GM10266 (cell line): ENCODE measurements around the gene CENPO.

ENCODE experiments used
- DNase-seq: peaks from one replicate; pipeline ENCODE4 v3.0.0; 2012; ENCODE audit errors: extremely low spot score
- CTCF ChIP-seq: IDR thresholded peaks from 2 replicates; pipeline ENCODE4 v1.5.1; 2012; ENCODE audit warnings: mild to moderate bottlenecking, low read depth; ENCODE audit not compliant: control insufficient read depth, insufficient read depth; ENCODE audit errors: missing control alignments

The CENPO gene

GRCh38 chr2:24839729-24840128, 46.5 kb downstream of the CENPO start:
- no peak for DNase-seq
- no peak for TF ChIP-seq CTCF

- no peak for DNase-seq
- TF ChIP-seq CTCF: no peak
Measured at GRCh38 chr2:24840164-24840869, 47.1 kb downstream of the CENPO start.

- no peak for TF ChIP-seq CTCF
- DNase-seq: no peak
Measured at GRCh38 chr2:24840962-24841945, 48.0 kb downstream of the CENPO start.

GRCh38 chr2:24842081-24843050, 49.1 kb downstream of the CENPO start:
- no peak for DNase-seq
- TF ChIP-seq CTCF: no peak

GRCh38 chr2:24843330-24843860, 50.2 kb downstream of the CENPO start:
- no peak for DNase-seq
- no peak for TF ChIP-seq CTCF

GRCh38 chr2:24844023-24844685, 50.9 kb downstream of the CENPO start:
- no peak for TF ChIP-seq CTCF
- DNase-seq: no peak
